Raji (cell line): ENCODE data around the gene ATP5F1D.

ENCODE experiments used
- POLR2A ChIP-seq: IDR thresholded peaks from 2 replicates; pipeline ENCODE4 v1.6.1; 2011; ENCODE audit warnings: low read depth, low read length, control low read depth; ENCODE audit not compliant: insufficient read depth

The ATP5F1D gene

GRCh38 chr19:1235625-1236538 is 5.7 kb upstream of the ATP5F1D start:
- TF ChIP-seq POLR2A = no peak

GRCh38 chr19:1236576-1236975 is 5.0 kb upstream of the ATP5F1D start:
- TF ChIP-seq POLR2A = no peak

- no peak for TF ChIP-seq POLR2A
Observed at GRCh38 chr19:1237027-1237659, 4.4 kb upstream of the ATP5F1D start.

GRCh38 chr19:1237754-1238368 is 3.7 kb upstream of the ATP5F1D start, which contains the start of gene CBARP:
CBARP (minus strand) TSS chr19:1238005; CDS start chr19:1236100, 1,905 bp downstream.
- no peak for TF ChIP-seq POLR2A

- no peak for TF ChIP-seq POLR2A
Observed at GRCh38 chr19:1238369-1239303, 2.9 kb upstream of the ATP5F1D start.

- no peak for TF ChIP-seq POLR2A
Observed at GRCh38 chr19:1239420-1239795, 2.1 kb upstream of the ATP5F1D start.

GRCh38 chr19:1239796-1240737 is 1.5 kb upstream of the ATP5F1D start:
- TF ChIP-seq POLR2A = peak; percentile 36; the same call in 1 of the 2 replicates

GRCh38 chr19:1240925-1241324 is 626 bp upstream of the ATP5F1D start:
- TF ChIP-seq POLR2A = no peak

- no peak; the same call in 1 of the 2 replicates for TF ChIP-seq POLR2A
Observed at GRCh38 chr19:1243768-1244692, 2.5 kb downstream of the ATP5F1D start.

GRCh38 chr19:1244693-1245451 is 3.3 kb downstream of the ATP5F1D start:
- TF ChIP-seq POLR2A = 0 out of 2 replicates have a peak, but pooled peaks have one; percentile 19

GRCh38 chr19:1245494-1246264 is 4.1 kb downstream of the ATP5F1D start:
- no peak for TF ChIP-seq POLR2A
